Measurements from ENCODE around the gene SPAG9.

Gene SPAG9

GRCh38 chr17:51029568-51030463 is 90.9 kb downstream of the SPAG9 start:
- peaks cover 14% of the 10 kb centered on the region for H3K79me2 ChIP-seq (ENCODE audit: low read length)
- TF ChIP-seq EZH2 (optimal IDR thresholded peaks at IDR 0.05; ENCODE audit: low read depth, low read length) (no peak), EZH2phosphoT487 (IDR thresholded peaks at IDR 0.05; ENCODE audit: low read length) (no peak)
- TF ChIP-seq, protein P1, sequence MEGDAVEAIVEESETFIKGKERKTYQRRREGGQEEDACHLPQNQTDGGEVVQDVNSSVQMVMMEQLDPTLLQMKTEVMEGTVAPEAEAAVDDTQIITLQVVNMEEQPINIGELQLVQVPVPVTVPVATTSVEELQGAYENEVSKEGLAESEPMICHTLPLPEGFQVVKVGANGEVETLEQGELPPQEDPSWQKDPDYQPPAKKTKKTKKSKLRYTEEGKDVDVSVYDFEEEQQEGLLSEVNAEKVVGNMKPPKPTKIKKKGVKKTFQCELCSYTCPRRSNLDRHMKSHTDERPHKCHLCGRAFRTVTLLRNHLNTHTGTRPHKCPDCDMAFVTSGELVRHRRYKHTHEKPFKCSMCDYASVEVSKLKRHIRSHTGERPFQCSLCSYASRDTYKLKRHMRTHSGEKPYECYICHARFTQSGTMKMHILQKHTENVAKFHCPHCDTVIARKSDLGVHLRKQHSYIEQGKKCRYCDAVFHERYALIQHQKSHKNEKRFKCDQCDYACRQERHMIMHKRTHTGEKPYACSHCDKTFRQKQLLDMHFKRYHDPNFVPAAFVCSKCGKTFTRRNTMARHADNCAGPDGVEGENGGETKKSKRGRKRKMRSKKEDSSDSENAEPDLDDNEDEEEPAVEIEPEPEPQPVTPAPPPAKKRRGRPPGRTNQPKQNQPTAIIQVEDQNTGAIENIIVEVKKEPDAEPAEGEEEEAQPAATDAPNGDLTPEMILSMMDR (IDR thresholded peaks at IDR 0.05; ENCODE audit: low read length) = no peak
- H3K9me3 ChIP-seq (replicated peaks; ENCODE audit: insufficient read depth, low read length) = no peaks in the 10 kb centered on the region
- H4K20me1 ChIP-seq (ENCODE audit: insufficient read depth, low read length) = no peaks in the 10 kb centered on the region
- no peaks in the 10 kb centered on the region for H3K9me2 ChIP-seq (replicated peaks; ENCODE audit: insufficient read depth, low read length)
- H3K27me3 ChIP-seq (replicated peaks; ENCODE audit: insufficient read depth, low read length) = no peaks in the 10 kb centered on the region
- H3K4me2 ChIP-seq (ENCODE audit: low read depth, low read length) = peak overlapping the region; percentile 78
- H3K4me3 ChIP-seq (ENCODE audit: low read length) = peak overlapping the region; percentile 30
- no peak overlapping the region for H2AFZ ChIP-seq (ENCODE audit: low read length)
- H3K4me1 ChIP-seq (ENCODE audit: low read length) = peaks cover 15% of the 10 kb centered on the region
- no peaks in the 10 kb centered on the region for H3K36me3 ChIP-seq (replicated peaks; ENCODE audit: insufficient read depth, low read length)
- peak; percentile 69 for DNase-seq
- peaks cover 6% of the 10 kb centered on the region for H3F3A ChIP-seq (ENCODE audit: insufficient read depth, low read length)
- H3K27ac ChIP-seq (ENCODE audit: low read length) = peak overlapping the region; percentile 69
- peak overlapping the region; percentile 24; the same call in 1 of the 2 replicates for H3K9ac ChIP-seq (ENCODE audit: low read length)

DNA sequence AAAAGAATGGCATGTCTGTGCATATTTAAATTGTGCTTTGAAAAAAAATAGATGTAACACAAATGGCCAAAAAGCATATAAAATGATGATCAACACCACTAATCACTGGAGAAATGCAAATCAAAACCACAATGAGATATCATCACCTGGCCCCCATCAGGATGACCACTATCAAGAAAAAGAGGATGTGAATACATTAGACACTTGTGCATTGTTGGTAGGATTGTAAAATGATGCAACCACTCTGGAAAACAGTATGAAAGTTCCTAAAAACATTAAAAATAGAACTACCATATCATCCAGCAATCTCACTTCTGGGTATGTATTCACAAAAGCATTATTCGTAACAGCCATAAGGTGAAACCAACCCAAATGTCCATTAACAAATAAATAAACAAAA is 91.5 kb downstream of the SPAG9 start:
- peaks cover 6% of the 10 kb centered on the region for H3F3A ChIP-seq (ENCODE audit: insufficient read depth, low read length)
- H3K27ac ChIP-seq (ENCODE audit: low read length) = peak overlapping the region; percentile 69; the same call in 1 of the 2 replicates
- peak overlapping the region; percentile 78 for H3K4me2 ChIP-seq (ENCODE audit: low read depth, low read length)
- H3K4me1 ChIP-seq (ENCODE audit: low read length) = peaks cover 15% of the 10 kb centered on the region
- H3K79me2 ChIP-seq (ENCODE audit: low read length) = peaks cover 14% of the 10 kb centered on the region
- DNase-seq = no peak
- no peaks in the 10 kb centered on the region for H4K20me1 ChIP-seq (ENCODE audit: insufficient read depth, low read length)
- no peaks in the 10 kb centered on the region for H3K36me3 ChIP-seq (replicated peaks; ENCODE audit: insufficient read depth, low read length)
- H3K4me3 ChIP-seq (ENCODE audit: low read length) = peak overlapping the region; percentile 30; the same call in 1 of the 2 replicates
- H2AFZ ChIP-seq (ENCODE audit: low read length) = no peak overlapping the region
- H3K9me2 ChIP-seq (replicated peaks; ENCODE audit: insufficient read depth, low read length) = no peaks in the 10 kb centered on the region
- peak overlapping the region; percentile 23; the same call in 1 of the 2 replicates for H3K9ac ChIP-seq (ENCODE audit: low read length)
- no peaks in the 10 kb centered on the region for H3K9me3 ChIP-seq (replicated peaks; ENCODE audit: insufficient read depth, low read length)
- H3K27me3 ChIP-seq (replicated peaks; ENCODE audit: insufficient read depth, low read length) = no peaks in the 10 kb centered on the region
- TF ChIP-seq EZH2 (optimal IDR thresholded peaks at IDR 0.05; ENCODE audit: low read depth, low read length) (no peak), EZH2phosphoT487 (IDR thresholded peaks at IDR 0.05; ENCODE audit: low read length) (no peak)
- TF ChIP-seq, protein P1 (IDR thresholded peaks at IDR 0.05; ENCODE audit: low read length) = no peak

- Histone ChIP-seq H3K4me2 (ENCODE audit: low read depth, low read length) (no peak overlapping the region), H3K79me2 (ENCODE audit: low read length) (peaks cover 14% of the 10 kb centered on the region), H2AFZ (ENCODE audit: low read length) (no peak overlapping the region), H4K20me1 (ENCODE audit: insufficient read depth, low read length) (no peaks in the 10 kb centered on the region), H3K4me3 (ENCODE audit: low read length) (no peak overlapping the region), H3K9ac (ENCODE audit: low read length) (no peak overlapping the region), H3K27ac (ENCODE audit: low read length) (no peak overlapping the region), H3K4me1 (ENCODE audit: low read length) (peaks cover 15% of the 10 kb centered on the region), H3K9me3 (replicated peaks; ENCODE audit: insufficient read depth, low read length) (no peaks in the 10 kb centered on the region), H3K9me2 (replicated peaks; ENCODE audit: insufficient read depth, low read length) (no peaks in the 10 kb centered on the region), H3K36me3 (replicated peaks; ENCODE audit: insufficient read depth, low read length) (no peaks in the 10 kb centered on the region), H3F3A (ENCODE audit: insufficient read depth, low read length) (peaks cover 6% of the 10 kb centered on the region), H3K27me3 (replicated peaks; ENCODE audit: insufficient read depth, low read length) (no peaks in the 10 kb centered on the region)
- TF ChIP-seq EZH2phosphoT487 (IDR thresholded peaks at IDR 0.05; ENCODE audit: low read length) (no peak), EZH2 (optimal IDR thresholded peaks at IDR 0.05; ENCODE audit: low read depth, low read length) (no peak)
- TF ChIP-seq, protein P1 (IDR thresholded peaks at IDR 0.05; ENCODE audit: low read length) = no peak
- DNase-seq = no peak
Observed at GRCh38 chr17:51028176-51028863, 92.3 kb downstream of the SPAG9 start.

Measured in MM.1S (cell line).